Body of pancreas (tissue), 4 donors: ENCODE data around the gene TMEM121. TPM values are rescaled to one million over a fixed set of nuclear protein-coding genes. Genes with fewer than 3 reads are reported as not detected.

Source experiments
- ATAC-seq: fragments of 150-250 bp; one replicate; pipeline ENCODE4 v1.9.1; 2016
- DNase-seq, 4 donors: peaks; one replicate each; pipeline ENCODE4 v3.0.0-alpha.2; 2019
- H3K27ac ChIP-seq, 4 donors: fragments of 200-600 bp; sonication (generic); 1 replicate in 3 of 4; 2 replicates in 1 of 4; pipeline versions ENCODE4 v1.5.1 to v1.6.1; 2016 to 2019; ENCODE audit warnings: mild to moderate bottlenecking in 1 of 4, mixed read lengths in 1 of 4, moderate library complexity in 1 of 4
- H3K27me3 ChIP-seq, 2 donors: fragments of 200-600 bp; sonication (generic); one replicate each; pipeline ENCODE4 v1.6.0; 2016; ENCODE audit warnings: mild to moderate bottlenecking in 1 of 2
- H3K36me3 ChIP-seq, 2 donors: fragments of 200-600 bp; sonication (generic); replicated peaks in 1 of 2; 2 replicates each; pipeline ENCODE4 v1.5.1; 2016; ENCODE audit warnings: low read depth in 2 of 2; ENCODE audit not compliant: insufficient read depth in 1 of 2
- H3K4me1 ChIP-seq: fragments of 200-600 bp; sonication (generic); one replicate; pipeline ENCODE4 v1.6.0; 2016
- H3K4me3 ChIP-seq, 2 donors: fragments of 200-600 bp; sonication (generic); 1 replicate in 1 of 2; 2 replicates in 1 of 2; pipeline ENCODE4 v1.5.1; 2016 to 2019
- H3K9me3 ChIP-seq, 3 donors: fragments of 200-600 bp; sonication (generic); 1 replicate in 2 of 3; 2 replicates in 1 of 3; pipeline ENCODE4 v1.5.1; 2016
- CTCF ChIP-seq, 7 experiments: fragments of 450-650 bp in 4 of 7; fragments of 200-600 bp in 3 of 7; sonication (generic) in 3 of 7; IDR thresholded peaks; one replicate each; pipeline ENCODE4 v1.5.1; 2016 to 2019; ENCODE audit warnings: antibody characterized with exemption in 7 of 7
- POLR2A ChIP-seq, 3 donors: fragments of 450-650 bp; IDR thresholded peaks; one replicate each; pipeline ENCODE4 v1.6.1; 2016; ENCODE audit warnings: antibody characterized with exemption in 3 of 3, mild to moderate bottlenecking in 2 of 3
- WGBS, 2 donors: methylation state at CpG; one replicate each; pipeline ENCODE4 v1.1.5; 2017; 5-methylcytosine and 5-hydroxymethylcytosine counted together
- intact Hi-C: fragments of 100-400 bp; cut with DNase I; formaldehyde crosslinking; loops from one replicate; pipeline ENCODE4 v1.15.1; 2023
- total RNA-seq, 2 donors: library from RNA; depleted of rRNA; stranded (reverse); fragments of >200 nt; gene quantifications; one replicate each; pipeline ENCODE4 v1.1.0, GENCODE V29; 2016

TMEM121 gene
- total RNA-seq, 2 donors from 2014 or later = 4.2 to 13.8 TPM

GRCh38 chr14:105493921-105494605, 32.3 kb upstream of the TMEM121 start:
- Histone ChIP-seq H3K4me3 (no peak overlapping the region), H3K4me1 (peaks cover 19% of the 10 kb centered on the region), H3K36me3 (no peaks in the 10 kb centered on the region), H3K27ac (no peak overlapping the region), H3K27me3 (no peaks in the 10 kb centered on the region), H3K9me3 (no peaks in the 10 kb centered on the region)
- DNase-seq (no peak), ATAC-seq (no peak)
- 60 to 85% methylated on average over 2 to 15 of the region's 16 CpGs for WGBS, 2 donors
- intact Hi-C loops = no loop called here
- TF ChIP-seq POLR2A (IDR thresholded peaks at IDR 0.05) (no peak), CTCF (IDR thresholded peaks at IDR 0.05) (no peak)

GRCh38 chr14:105494606-105494929, 31.8 kb upstream of the TMEM121 start:
- TF ChIP-seq POLR2A (IDR thresholded peaks at IDR 0.05) (no peak), CTCF (IDR thresholded peaks at IDR 0.05) (no peak)
- Histone ChIP-seq H3K27me3 (no peaks in the 10 kb centered on the region), H3K27ac (no peak overlapping the region), H3K36me3 (no peaks in the 10 kb centered on the region), H3K4me3 (no peak overlapping the region), H3K9me3 (no peaks in the 10 kb centered on the region), H3K4me1 (peaks cover 14% of the 10 kb centered on the region)
- DNase-seq (no peak), ATAC-seq (no peak)
- WGBS, 2 donors = 90 to 92% methylated on average over 6 of the region's 6 CpGs
- intact Hi-C loops = no loop called here

GRCh38 chr14:105495101-105495989, 31.0 kb upstream of the TMEM121 start:
- ATAC-seq (no peak), DNase-seq (peak in 1 of 4 donors; percentile 14)
- Histone ChIP-seq H3K9me3 (no peaks in the 10 kb centered on the region), H3K4me1 (peaks cover 14% of the 10 kb centered on the region), H3K4me3 (no peak overlapping the region), H3K36me3 (no peaks in the 10 kb centered on the region), H3K27ac (no peak overlapping the region), H3K27me3 (no peaks in the 10 kb centered on the region)
- TF ChIP-seq POLR2A (IDR thresholded peaks at IDR 0.05) (no peak), CTCF (IDR thresholded peaks at IDR 0.05) (no peak)
- intact Hi-C loops = no loop called here
- 64 to 82% methylated on average over 6 to 17 of the region's 18 CpGs for WGBS, 2 donors

GRCh38 chr14:105495990-105496830, 30.2 kb upstream of the TMEM121 start:
- intact Hi-C loops = no loop called here
- no peak for DNase-seq
- Histone ChIP-seq H3K27ac (no peak overlapping the region), H3K36me3 (no peaks in the 10 kb centered on the region), H3K27me3 (no peaks in the 10 kb centered on the region), H3K4me1 (peaks cover 13% of the 10 kb centered on the region), H3K4me3 (no peak overlapping the region), H3K9me3 (no peaks in the 10 kb centered on the region)
- ATAC-seq = no peak
- 57 to 65% methylated on average over 6 to 17 of the region's 18 CpGs for WGBS, 2 donors
- TF ChIP-seq CTCF (IDR thresholded peaks at IDR 0.05) (no peak), POLR2A (IDR thresholded peaks at IDR 0.05) (no peak)
